ENCODE data around the gene NSF.
"Not testable (repeated sequence)": the region's sequence is repeated elsewhere in the genome, so short reads cannot be mapped to it uniquely, and the experiment has no call there.

Gene NSF

DNA sequence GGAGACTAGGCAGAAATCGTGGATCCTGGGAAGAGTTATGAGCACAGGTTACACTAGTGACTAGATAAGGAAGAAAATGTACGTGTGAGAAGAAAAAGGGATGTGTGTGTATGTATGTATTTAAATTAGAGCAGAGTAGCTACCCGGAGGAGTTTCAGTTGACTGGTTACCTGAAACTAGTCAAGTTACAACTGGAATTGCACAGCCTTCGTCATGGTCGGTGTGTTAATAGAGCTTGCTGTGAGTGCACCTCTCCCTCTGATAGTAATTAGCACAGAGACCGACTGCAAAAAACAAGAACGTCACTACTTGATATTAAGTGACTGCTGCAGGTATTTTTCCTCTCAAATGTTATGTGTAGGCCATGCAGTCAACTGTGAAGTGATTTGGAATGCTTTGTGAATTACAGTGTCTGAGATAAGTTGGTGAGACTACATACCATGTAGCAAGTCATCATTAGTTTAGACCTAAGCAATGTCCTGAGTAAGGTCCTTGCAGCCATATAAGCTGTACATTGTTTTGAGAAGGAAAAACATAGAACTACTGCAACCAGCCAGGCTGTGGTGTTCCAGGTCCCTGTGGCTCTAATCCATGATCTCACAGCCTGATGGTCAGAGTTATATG lies 132.3 kb downstream of the NSF start:
- DNase-seq, result no peak

DNA sequence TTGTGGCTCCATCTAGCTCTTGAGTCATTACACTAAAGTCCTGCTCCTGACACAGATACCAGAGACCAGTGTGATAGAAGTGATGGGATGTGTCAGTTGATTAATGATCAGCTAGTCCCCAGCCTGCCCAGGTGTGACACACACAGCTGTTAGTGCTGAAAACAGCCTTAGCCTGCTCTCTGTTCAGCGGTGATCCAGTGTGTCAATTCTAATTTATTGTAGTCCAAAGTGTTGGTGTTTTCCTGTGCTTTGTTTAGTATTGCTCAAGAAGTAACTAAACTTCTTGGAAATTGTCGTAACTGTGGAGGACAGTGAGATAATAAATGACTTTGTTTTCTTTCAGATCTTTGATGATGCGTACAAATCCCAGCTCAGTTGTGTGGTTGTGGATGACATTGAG lies 135.7 kb downstream of the NSF start:
- no peak for DNase-seq

DNA sequence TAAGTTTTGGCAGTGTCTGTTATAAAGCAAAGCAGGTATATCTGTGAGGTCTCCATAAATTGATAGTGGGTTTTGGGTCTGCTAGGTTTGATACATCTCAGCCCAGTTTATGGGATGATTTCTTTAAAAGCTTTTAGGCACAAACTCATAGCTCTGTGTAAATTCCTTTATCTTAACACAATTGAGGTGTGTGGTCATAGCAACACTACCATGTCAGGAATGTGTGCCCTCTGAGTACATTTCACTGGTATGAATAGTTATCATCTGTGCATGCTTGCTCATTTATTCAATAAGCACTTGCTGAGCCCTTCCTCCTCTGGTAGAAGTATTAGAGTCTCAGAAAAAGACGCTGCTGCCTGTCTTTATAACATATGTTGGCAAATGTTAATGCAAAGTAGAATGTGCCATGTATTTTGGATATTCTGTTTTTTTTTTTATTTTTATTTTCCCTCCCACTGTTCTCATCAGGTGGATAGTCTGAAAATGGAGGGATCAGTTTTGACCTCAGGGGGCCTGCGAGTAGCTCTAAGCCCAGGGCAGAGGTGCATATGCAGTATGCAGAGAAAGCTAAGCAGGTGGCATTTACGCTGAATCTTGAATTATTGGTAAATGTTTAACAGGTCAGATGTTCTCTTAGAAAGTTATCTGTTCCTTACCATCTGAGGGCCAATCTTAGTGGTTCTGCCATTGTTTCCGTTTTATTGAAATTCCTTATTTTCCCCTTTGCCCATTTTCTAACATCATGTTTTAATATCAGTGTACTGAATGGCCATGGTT lies 137.3 kb downstream of the NSF start:
- no peak for DNase-seq

DNA sequence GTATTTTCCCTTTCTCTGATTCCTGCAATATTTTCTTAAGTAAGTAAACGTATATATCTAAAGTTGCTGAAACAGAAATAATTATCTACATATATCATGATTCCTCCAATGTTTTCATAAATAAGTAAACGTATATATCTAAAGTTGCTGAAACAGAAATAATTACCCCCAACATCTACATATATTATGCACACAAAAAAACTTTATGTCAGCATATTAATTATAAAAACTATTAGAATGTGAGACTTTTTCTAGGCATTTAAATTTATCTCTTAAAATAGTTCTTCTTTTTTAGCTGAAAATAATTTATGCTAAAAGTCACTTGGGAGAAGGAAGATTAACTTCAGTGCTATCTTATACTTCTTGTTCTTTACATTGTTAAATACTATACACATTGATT lies 139.6 kb downstream of the NSF start:
- no peak for DNase-seq

DNA sequence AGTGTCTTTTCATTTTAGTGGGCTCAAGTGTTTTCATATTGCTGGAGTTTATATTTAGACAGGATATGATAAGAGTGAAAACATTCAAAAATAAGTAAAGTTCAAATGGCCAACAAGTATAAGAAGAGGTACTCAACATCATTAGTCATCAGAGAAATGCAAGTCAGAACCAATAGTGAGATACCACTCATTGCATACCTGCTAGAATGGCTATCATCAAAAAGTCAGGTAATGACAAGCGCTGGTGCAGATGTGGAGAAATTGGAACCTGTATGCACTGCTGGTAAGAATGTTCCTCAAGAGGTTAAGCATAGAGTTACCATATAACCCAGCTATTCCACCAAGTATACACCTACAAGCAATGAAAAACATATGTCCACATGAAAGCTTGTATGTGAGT lies 140.2 kb downstream of the NSF start:
- no peak for DNase-seq

DNA sequence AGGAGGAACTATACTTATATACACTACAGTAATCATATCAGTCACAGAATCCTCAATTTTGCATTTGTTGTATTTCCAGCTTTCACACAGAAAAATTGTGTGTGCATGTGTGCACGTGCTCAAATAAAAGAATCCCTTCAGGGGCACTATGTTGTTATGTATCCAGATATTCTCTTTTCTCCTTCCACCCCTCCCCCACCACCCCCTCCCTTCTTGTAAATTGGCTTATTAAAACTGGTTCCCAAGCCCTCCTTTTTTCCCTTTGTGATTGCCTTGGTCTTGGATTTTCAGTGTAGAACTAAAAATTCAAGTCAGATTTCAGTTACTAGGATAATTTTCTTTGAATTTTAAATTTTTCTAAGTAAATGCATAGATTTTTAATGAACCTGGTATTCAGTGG lies 141.7 kb downstream of the NSF start:
- DNase-seq, result no peak

DNA sequence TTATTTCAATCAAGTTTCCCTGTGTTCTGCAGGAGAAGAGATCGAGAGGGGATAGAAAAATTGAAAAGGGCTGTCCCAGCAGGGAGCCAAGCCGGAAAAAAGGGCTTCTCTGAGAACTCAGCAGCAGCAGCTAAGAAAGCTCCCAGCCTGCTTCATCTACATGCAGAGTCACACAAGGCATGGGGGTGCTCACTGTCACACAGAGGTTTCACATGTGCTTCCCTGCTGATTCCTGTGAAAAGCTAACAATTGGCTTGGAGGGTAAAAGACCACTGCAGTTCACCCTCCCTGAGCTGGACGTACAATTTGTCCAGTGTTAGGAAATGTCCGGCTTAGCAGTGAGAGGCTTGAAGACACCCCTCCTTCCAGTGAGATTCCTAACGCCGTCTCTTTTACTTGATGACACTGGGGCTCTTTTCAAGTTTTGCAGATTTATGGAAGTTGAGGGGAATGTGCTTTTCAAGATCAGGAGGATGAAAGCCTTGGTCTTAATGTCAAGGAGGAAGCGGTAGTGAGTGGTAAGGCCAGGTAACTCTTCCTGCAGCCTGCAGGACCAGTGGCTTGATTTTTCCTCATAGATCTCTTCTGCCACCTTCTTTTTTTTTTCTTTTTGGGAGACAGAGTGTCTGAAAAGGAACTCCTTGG lies 142.4 kb downstream of the NSF start:
- no peak for DNase-seq

DNA sequence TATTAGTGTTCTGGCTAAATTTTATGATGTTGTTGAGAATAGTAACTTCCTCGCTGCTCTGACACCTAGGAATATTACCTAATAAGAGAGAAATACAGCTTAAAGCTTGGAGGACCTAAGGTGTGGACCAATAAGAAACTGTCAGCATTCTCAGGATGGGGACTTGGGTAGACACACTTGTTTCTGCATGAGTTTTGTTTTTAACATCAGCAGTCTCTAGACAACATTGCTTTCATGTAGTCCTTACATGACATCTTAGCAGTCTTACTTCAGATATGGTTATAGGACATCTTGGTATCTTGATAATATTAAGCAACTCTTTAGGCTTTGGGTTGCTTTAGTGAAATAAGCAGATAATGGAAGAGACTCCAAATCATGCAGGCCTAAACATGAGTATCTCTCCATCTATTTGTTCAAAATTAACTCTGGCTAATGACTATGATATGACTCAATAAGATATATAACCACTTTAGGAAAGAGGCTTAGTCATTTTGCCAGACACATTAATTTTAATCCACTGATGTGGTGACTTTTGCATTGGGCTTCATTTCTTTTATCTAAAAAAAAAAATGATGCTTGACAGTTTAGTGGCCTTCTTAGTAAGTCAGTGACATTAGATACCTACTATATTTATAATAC lies 143.5 kb downstream of the NSF start:
- DNase-seq, result no peak

DNA sequence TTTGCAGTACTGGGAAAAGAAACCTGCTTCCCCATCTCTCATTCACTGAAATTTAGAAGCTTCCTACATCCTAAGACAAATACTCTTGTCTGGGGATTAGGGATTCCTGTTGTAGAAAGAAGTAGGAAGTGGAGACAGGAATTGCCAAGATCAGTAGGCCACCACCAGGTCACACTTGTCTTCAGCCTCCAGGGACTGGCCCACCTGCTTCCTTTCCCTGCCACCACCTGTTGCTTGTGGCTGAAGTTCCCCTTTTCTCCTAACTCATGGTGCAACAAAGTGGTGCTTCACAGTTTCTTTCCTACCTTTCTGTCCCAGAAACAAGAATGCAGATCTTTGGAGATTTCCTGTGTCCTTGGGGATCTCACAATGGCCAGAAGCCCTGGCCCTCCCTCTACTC lies 145.6 kb downstream of the NSF start:
- peak; percentile 38 for DNase-seq

DNA sequence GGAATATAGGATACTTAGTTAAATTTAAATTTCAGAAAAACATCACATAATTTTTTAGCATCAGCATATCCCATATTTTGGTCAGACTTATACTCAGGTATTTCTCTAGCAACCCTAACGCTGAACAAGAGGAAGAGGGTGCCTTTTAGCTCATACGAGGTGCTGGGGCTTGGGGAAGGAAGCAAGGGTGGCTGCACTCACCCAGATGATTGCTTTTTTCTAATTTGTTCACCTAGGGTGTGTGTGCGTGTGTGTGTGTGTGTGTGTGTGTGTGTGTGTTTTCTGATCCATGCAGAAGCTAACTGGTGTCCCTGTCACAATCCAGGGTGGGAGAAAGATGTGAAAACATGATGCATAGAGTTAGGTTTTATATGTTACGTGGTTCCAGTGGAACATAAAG lies 146.9 kb downstream of the NSF start:
- DNase-seq, result no peak

DNA sequence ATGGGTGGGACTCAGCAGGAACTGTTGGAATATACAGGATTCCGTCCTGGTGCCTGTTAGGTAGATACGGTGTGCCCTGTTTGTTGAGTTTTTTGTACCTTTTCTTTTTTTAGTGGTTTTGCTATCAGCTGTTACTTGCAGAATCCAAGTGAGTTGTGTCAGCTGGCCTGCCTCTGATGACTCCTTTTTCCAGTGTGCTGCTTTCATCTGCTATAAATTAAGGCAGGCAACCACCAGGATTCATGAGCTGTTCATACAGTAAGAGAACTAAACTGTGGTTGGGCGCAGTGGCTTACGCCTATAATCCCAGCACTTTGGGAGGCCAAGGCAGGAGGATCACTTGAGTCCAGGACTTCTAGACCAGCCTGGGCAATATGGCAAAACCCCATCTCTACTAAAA lies 148.1 kb downstream of the NSF start:
- DNase-seq, result no peak

DNA sequence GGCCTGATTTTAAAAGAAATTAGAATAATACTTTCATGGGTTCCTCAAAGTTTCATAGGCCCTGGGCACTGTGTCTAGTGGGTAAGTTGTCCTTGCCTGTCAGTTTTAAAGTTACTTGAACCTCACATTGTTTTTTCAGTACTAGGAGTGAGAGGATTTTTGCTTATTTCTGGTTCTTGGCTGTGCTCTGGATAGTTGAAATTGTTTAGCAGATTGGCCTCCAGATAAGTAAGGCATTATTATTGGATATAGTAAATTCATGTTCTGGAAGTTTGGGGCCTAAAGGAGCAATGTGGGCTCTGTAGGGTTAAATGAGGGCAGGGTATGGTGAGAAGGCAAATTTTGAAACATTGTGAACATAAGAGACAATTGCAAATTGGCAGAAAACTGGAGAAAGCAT lies 149.5 kb downstream of the NSF start:
- DNase-seq, result no peak

DNA sequence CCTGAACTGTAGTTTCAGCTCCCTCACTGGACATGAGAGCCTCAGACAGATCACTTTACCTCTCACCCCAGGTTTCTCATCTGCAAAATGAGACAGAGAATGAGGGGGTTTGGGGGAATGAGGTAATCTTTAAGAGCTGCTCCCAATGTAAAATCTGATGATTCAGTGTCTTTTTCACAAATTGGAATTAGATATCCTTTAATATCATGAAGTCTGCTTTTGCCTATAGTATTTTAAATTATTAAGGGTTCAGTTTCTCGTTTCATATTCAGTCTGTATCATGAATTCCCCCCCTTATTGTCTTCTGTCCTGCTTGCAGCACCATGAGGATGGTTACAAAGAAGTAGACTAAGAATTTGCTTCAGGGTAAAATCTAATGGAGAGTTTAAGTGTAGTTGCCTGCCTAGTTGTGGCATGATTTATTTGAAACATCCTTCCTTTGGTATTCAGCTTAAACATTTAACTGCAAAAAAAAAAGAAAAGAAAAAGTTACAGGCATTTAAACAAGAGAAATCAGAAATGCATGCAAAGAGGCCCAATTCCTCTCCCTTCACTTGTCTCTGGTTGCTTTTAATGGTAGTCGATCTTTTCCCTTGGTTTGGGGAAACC lies 150.8 kb downstream of the NSF start:
- DNase-seq, result no peak

DNA sequence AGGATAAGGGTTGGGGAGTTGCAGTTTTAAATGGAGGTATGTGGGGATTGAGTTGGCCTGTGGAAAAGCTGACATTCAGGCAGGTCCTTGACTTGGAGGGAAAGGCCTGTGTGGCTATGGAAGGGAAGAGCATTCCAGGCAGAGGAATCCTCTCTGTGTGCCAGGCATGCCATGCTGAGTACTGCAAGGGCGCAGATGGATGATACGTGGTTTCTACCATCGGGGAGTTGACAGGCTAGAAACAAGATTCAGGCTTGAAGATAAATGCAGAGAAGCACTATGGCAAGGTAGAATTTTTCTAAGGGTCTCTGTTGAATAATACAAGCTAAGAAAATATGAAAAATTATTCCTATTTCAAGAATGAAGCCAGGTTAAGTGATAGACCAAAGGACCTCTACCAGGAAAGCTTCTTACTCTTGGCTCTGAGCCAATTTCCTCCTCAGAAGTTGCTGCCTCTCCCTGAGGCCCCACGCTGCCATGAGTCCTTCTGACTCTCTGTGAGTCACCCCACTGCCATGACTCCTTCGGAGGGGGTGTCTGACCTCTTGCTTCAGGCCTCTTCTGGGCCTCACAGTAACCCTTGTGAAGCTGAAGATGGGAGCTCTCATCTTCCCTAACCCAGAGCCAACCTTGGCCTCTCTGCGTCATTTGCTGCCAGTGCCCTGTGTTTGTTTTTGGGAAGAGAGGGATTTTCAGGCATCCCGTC lies 152.2 kb downstream of the NSF start:
- no peak for DNase-seq

DNA sequence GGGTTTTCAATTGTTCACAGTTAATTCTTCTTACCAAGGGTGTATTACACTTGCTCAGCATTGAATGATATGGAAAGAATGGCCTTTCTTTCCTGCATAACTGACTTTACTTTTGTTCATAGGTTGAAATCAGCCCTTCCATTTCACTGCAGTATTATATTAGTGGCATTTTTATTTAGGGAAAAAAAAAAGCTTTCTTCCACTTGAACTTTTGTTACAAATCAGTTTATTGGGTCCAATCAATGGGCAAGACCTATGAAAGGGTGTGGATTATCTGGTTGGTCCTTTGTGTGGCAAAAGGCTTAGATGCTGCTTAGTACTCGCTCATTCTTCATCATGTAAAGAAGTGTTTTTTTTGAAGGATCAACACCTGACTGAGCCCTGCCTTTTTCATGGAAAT lies 154.0 kb downstream of the NSF start:
- DNase-seq, result no peak

DNA sequence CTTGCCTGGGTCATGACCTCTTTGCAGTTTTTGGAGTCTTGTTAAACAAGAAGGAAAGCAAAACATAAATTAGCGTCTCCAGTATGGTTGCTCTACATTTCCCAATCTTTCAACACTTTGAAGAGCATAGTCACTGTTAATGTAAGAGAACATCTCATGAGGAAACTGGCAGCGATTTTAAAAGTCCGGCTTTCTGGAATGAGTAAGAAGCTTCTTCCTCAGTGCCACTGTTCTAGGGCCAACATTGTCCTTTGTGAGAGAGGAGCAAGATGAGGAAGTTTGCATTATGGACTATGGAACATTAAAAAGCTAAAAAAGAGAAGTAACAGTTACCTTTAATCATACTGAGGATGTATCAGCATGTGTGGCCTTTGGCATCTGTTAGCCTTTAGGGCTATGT lies 154.9 kb downstream of the NSF start:
- no peak for DNase-seq

DNA sequence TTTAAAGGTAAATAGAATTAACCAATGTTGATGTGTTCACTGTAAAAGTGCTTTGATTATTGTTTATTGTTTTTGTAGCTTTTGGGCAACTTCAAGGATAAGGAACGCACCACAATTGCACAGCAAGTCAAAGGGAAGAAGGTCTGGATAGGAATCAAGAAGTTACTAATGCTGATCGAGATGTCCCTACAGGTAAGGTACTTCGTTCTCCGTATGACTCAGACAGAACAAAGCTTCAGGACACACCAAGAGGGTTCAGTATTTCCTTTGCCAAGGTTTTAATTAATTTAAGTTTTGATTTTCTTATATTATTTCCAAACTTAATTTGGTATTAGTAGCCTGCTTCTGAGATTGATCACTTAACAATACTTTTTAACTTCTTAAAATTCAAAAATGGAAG lies 161.0 kb downstream of the NSF start:
- no peak for DNase-seq

DNA sequence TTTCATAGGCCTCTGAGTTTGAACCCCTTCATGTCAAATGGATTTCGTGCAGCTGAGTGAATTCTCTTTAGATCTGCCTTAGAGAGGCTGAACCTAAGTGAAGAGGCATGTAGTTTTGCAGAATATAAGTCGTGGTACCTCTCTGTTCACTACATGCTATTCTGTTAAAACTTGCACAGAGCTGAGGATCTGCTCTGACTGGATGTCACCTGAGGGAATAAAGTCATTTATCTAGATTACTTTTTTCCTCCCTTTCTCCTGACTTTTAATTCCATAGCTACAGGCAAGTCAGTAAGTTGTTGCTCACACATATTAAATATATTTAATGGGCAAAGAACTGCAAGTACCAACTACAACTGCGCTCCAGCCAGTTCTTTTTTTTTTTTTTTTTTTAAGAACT lies 163.3 kb downstream of the NSF start:
- DNase-seq, result no peak

DNA sequence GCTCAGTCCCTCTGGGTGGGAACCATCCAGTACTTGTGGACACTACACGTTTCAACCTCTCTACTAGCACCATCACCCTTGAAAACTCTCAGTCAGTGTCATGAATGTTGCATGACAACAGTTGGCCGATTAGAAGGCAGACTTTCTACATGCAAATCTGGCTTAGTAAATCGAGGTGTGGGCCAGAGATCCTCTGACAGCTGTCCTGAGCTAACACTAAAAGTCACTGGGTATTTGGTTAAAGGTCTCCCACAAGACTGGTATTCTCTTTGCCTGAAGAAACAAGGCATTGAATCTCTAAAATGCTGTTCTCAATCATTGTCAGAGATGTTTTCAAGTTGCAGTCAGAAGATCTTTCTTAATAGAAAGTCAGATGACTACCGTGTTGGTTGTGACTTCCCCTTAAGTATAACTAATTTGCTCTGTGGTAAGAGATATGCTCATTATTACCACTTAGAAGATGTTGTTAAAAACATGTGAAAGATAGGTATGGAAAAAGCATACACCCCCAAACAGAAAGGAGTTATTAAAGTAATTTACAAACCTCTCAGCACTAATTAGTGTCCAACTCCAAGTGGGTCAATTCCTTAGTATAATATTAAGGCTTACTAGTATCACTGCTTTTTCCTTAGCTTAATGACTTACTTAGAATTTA lies 165.7 kb downstream of the NSF start:
- no peak for DNase-seq

DNA sequence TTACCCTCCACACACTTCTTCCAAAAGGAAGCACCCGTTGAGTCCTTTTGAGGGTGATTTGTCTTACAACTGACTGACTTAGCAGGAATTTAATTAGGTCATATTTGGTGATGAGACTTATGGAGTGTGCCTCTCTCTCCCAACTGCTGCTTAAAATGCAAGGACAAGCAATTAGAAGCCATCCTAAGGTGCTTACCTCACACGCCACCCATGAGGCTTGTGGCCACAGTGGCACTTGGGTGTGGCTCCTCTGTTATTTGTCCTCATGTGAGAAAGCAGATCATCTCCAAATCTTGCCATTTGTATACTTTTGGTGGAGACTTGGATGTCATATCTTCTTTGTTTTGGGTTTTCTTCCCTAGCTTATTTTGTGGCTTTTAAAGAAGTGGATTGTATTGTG lies 166.4 kb downstream of the NSF start:
- no peak for DNase-seq

DNA sequence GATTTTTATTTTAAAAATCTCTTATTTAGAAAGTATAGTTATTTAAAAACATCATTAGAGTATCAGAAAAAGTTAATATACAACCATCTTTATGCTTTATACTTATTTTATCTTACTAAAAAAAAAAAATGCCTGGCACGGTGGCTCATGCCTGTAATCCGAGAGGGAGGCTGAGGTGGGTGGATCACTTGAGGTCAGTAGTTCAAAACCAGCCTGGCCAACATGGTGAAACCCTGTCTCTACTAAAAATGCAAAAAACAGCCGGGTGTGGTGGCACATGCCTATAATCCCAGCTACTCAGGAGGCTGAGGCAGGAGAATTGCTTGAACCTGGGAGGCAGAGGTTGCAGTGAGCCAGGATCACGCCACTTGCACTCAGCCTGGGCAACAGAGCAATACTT lies 167.1 kb downstream of the NSF start:
- not testable (repeated sequence) for DNase-seq

DNA sequence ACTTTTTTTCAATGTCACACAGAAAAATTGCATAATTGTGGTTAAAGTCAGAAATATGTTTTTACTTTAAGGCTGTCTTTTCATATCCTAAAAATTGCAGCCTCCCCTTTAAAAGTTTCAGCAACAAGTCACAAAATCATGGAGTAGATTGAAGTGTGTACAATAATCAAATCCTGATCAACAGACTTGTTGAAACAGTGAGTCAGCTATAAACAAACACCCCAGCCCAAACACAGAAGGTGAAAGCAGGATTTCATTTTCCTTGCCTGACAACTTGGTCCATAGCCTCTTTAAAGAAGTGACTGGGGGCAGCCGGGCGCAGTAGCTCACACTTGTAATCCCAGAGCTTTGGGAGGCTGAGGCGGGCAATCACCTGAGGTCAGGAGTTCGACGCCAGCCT lies 168.1 kb downstream of the NSF start:
- no peak for DNase-seq
